ENCODE measurements around the gene SORT1. TPM values are rescaled to one million over a fixed set of nuclear protein-coding genes. Genes with fewer than 3 reads are reported as not detected.
"Not testable (repeated sequence)": the region's sequence is repeated elsewhere in the genome, so short reads cannot be mapped to it uniquely, and the experiment has no call there.

SORT1 gene
- total RNA-seq (10 to 100 TPM in 1 of 5 experiments, 1 to 10 TPM in 4; 1.0 to 25.6 (median 1.8) TPM), polyA plus RNA-seq (not detected), total RNA-seq (0.94 reads per million)

- H3K9me3 Mint-ChIP-seq, result peaks cover 0 to 3% (median 0%) of the 10 kb centered on the region in 11 donors
- Histone ChIP-seq H3K9me3 (ENCODE audit: control insufficient read depth in 2 of 3, low read length in 3 of 3) (no peaks in the 10 kb centered on the region), H3K27me3 (ENCODE audit: control insufficient read depth in 2 of 2, insufficient read depth in 2 of 2, low read length in 2 of 2) (peaks cover 0 to 18% of the 10 kb centered on the region in 2 donors), H3K4me1 (ENCODE audit: control insufficient read depth in 2 of 2, insufficient read depth in 2 of 2, low read length in 2 of 2) (peaks cover 0 to 6% of the 10 kb centered on the region in 2 donors), H3K36me3 (ENCODE audit: control insufficient read depth in 2 of 3, insufficient read depth in 3 of 3, low read length in 3 of 3) (peaks cover 0 to 18% (median 6%) of the 10 kb centered on the region in 3 experiments), H3K4me3 (ENCODE audit: low read length) (peak within 1 kb of the TSS; percentile 37), H3K27ac (ENCODE audit: low read depth, low read length) (no peak within 1 kb of the TSS)
- ATAC-seq (peak; percentile 94), DNase-seq (peak; percentile 29 to 67 (median 43))
- intact Hi-C loops (cut with micrococcal nuclease), result loop anchor here (5.0 kb wide), 3 partner anchors 135 to 285 kb away; partner anchors contain the start of genes ELAPOR1 (in 1 of the 2) and SARS1 (in 1 of the 2)
- H3K27ac Mint-ChIP-seq, result peak within 1 kb of the TSS in 2 of 9 donors; percentile 43 to 74
- POLR2A ChIA-PET, result interaction anchor here (0.9 to 1.2 kb wide), 3 partner anchors 121 to 144 kb away, joined by 3 to 5 read pairs (median 4); no protein-coding TSS in a partner anchor
- H3K4me1 Mint-ChIP-seq, result peaks cover 0 to 30% (median 16%) of the 10 kb centered on the region in 7 donors
- H3K36me3 Mint-ChIP-seq, result peaks cover 0 to 11% (median 0%) of the 10 kb centered on the region in 5 donors
- H3K4me3 Mint-ChIP-seq, result peak within 1 kb of the TSS; percentile 80 to 90 (median 86)
- CTCF ChIA-PET, result interaction anchor here (0.8 to 5.4 kb wide), 8 partner anchors 15 to 404 kb away, joined by 3 to 62 read pairs (median 4); no protein-coding TSS in a partner anchor
- H3K27me3 Mint-ChIP-seq, result peaks cover 36 to 50% (median 41%) of the 10 kb centered on the region in 5 donors
Measured at GRCh38 chr1:109397581-109398342, at the start of gene SORT1. Gene SORT1, minus strand, starts transcription at chr1:109397918. Its CDS starts 26 bp downstream, at chr1:109397892.

DNA sequence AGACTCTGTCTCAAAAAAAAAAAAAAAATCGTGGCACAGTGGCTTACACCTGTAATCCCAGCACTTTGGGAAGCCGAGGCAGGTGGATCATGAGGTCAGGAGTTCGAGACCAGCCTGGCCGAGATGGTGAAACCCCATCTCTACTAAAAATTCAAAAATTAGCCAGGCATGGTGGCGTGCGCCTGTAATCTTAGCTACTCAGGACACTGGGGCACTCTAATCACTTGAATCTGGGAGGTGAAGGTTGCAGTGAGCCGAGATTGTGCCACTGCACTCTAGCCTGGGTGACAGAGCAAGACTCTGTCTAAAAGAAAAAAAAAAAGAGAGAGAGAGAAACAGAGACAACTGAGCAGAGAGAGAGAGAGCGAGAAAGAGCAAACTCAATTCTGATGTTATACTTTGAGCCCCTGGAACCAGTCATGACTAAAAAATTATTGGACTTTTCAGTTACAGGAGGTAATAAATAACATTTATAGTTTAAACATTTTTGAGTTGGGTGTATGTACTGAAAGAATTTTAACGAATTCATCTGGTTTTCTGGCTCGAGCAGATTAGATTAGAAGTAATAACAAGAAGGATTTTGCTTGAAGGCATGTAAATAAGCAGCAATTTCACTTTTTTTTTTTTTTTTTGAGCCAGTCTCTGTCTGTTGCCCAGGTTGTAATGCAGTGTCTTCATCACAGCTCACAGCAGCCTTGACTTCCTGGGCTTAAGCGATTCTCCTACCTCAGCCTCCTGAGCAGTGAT lies 48.4 kb upstream of the SORT1 start:
- H3K9me3 Mint-ChIP-seq; DNase-seq; H3K36me3 Mint-ChIP-seq; H3K27ac ChIP-seq (ENCODE audit: low read depth, low read length); H3K27me3 ChIP-seq (ENCODE audit: control insufficient read depth in 2 of 2, insufficient read depth in 2 of 2, low read length in 2 of 2); H3K4me3 ChIP-seq (ENCODE audit: low read length); H3K9me3 ChIP-seq (ENCODE audit: control insufficient read depth in 2 of 3, low read length in 3 of 3); POLR2A ChIA-PET; H3K36me3 ChIP-seq (ENCODE audit: control insufficient read depth in 2 of 3, insufficient read depth in 3 of 3, low read length in 3 of 3); H3K4me1 ChIP-seq (ENCODE audit: control insufficient read depth in 2 of 2, insufficient read depth in 2 of 2, low read length in 2 of 2); CTCF ChIA-PET; H3K4me1 Mint-ChIP-seq; ATAC-seq; H3K27ac Mint-ChIP-seq; intact Hi-C loops (cut with micrococcal nuclease); H3K4me3 Mint-ChIP-seq: not testable (repeated sequence)
- H3K27me3 Mint-ChIP-seq, result peaks cover 20 to 49% (median 27%) of the 10 kb centered on the region in 5 donors

GRCh38 chr1:109444346-109444745 lies 46.6 kb upstream of the SORT1 start:
- Histone ChIP-seq H3K27me3 (ENCODE audit: control insufficient read depth in 2 of 2, insufficient read depth in 2 of 2, low read length in 2 of 2) (peaks cover 3 to 5% of the 10 kb centered on the region in 2 donors), H3K36me3 (ENCODE audit: control insufficient read depth in 2 of 3, insufficient read depth in 3 of 3, low read length in 3 of 3) (no peaks in the 10 kb centered on the region), H3K27ac (ENCODE audit: low read depth, low read length) (no peak overlapping the region), H3K4me3 (ENCODE audit: low read length) (no peak overlapping the region), H3K9me3 (ENCODE audit: control insufficient read depth in 2 of 3, low read length in 3 of 3) (no peaks in the 10 kb centered on the region), H3K4me1 (ENCODE audit: control insufficient read depth in 2 of 2, insufficient read depth in 2 of 2, low read length in 2 of 2) (no peaks in the 10 kb centered on the region)
- ChIA-PET CTCF (no interaction called here), POLR2A (interaction anchor here (0.6 kb wide), 1 partner anchor 924 kb away, joined by 4 read pairs; no protein-coding TSS in a partner anchor)
- no peak for DNase-seq
- H3K36me3 Mint-ChIP-seq, result peaks cover 0 to 3% (median 0%) of the 10 kb centered on the region in 5 donors
- peaks cover 10 to 33% (median 16%) of the 10 kb centered on the region in 5 donors for H3K27me3 Mint-ChIP-seq
- H3K9me3 Mint-ChIP-seq, result peaks cover 0 to 4% (median 0%) of the 10 kb centered on the region in 11 donors
- no peak for ATAC-seq
- no peak overlapping the region for H3K27ac Mint-ChIP-seq
- H3K4me3 Mint-ChIP-seq, result no peak overlapping the region
- intact Hi-C loops (cut with micrococcal nuclease), result no loop called here
- no peaks in the 10 kb centered on the region for H3K4me1 Mint-ChIP-seq

DNA sequence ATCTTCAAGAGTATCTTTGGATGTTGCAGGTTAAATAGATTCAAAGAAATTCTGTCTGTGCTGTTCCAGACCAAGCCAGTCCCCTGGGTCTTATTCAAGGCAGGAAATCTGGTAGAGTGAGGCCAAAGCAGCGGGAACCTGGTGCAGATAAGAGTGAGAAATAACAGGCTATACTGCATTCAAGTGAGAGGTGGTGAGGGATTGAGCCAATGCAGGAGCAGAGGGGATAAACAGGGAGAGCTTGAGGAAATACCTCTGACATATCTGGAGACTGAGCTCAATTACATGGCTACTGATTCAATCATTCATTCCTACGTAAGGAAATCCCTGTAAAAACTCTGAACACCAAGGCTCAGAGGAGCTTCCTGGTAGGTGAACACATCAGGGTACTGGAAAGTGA lies 45.8 kb upstream of the SORT1 start:
- ChIA-PET POLR2A (interaction anchor here (0.6 kb wide), 1 partner anchor 923 kb away, joined by 4 read pairs; no protein-coding TSS in a partner anchor), CTCF (interaction anchor here (0.6 kb wide), 1 partner anchor 90 kb away, joined by 4 read pairs; no protein-coding TSS in a partner anchor)
- Histone ChIP-seq H3K27ac (ENCODE audit: low read depth, low read length) (no peak overlapping the region), H3K4me1 (ENCODE audit: control insufficient read depth in 2 of 2, insufficient read depth in 2 of 2, low read length in 2 of 2) (no peaks in the 10 kb centered on the region), H3K36me3 (ENCODE audit: control insufficient read depth in 2 of 3, insufficient read depth in 3 of 3, low read length in 3 of 3) (no peaks in the 10 kb centered on the region), H3K4me3 (ENCODE audit: low read length) (no peak overlapping the region), H3K27me3 (ENCODE audit: control insufficient read depth in 2 of 2, insufficient read depth in 2 of 2, low read length in 2 of 2) (peaks cover 3 to 5% of the 10 kb centered on the region in 2 donors), H3K9me3 (ENCODE audit: control insufficient read depth in 2 of 3, low read length in 3 of 3) (no peaks in the 10 kb centered on the region)
- Mint-ChIP-seq H3K4me3 (no peak overlapping the region), H3K4me1 (no peaks in the 10 kb centered on the region), H3K27ac (no peak overlapping the region), H3K9me3 (no peaks in the 10 kb centered on the region), H3K36me3 (peaks cover 0 to 3% (median 0%) of the 10 kb centered on the region in 5 donors), H3K27me3 (peaks cover 4 to 27% (median 16%) of the 10 kb centered on the region in 5 donors)
- intact Hi-C loops (cut with micrococcal nuclease), result no loop called here
- DNase-seq (no peak), ATAC-seq (no peak)

DNA sequence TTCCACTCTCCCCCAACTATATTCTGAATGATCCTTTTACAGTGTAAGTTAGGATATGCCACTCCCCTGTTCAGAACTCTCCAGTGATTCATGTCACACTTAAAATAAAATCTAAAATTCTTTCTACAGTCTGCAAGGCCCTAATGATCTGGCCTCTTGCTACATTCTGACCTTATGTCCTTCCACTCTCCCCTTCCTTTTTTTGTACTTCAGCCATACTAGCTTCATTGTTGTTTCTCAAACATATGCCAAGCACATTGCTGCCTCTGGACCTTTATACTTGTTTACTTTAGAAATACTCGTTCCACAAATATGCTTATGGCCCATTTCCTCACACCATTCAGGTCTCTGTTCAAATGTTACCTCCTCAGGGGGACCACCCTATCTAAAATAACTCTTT lies 43.4 kb upstream of the SORT1 start:
- H3K36me3 Mint-ChIP-seq, result peaks cover 0 to 3% (median 0%) of the 10 kb centered on the region in 5 donors
- no peaks in the 10 kb centered on the region for H3K4me1 Mint-ChIP-seq

DNA sequence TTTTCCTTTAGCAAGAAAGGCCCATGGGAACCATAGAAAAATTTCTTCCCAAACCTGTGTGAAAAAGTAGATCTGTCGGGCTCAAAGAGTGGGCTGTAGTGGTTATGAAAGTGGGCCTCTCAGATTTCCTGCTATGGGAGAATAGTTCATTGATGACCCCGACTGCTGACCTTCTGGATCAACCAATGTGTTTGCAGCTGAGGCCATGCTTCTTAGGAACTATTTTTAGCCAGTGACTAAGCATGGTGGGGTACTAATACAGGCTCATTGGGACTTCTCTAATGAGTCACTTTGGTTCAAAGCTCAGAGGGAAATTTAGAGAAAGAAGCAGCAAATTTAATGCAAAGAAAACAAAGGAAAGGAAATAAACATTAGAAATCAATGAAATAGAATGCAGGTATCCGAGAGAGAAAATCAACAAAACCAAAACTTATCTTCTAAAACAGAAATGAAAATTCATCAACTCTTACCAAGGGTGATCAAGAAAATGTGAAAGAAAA lies 41.1 kb upstream of the SORT1 start:
- H3K4me3 Mint-ChIP-seq, result no peak overlapping the region
- ChIA-PET CTCF (no interaction called here), POLR2A (no interaction called here)
- no peak overlapping the region for H3K27ac Mint-ChIP-seq
- H3K27me3 Mint-ChIP-seq, result peaks cover 6 to 13% (median 6%) of the 10 kb centered on the region in 5 donors
- ATAC-seq (no peak), DNase-seq (no peak)
- intact Hi-C loops (cut with micrococcal nuclease), result no loop called here
- peaks cover 0 to 5% (median 0%) of the 10 kb centered on the region in 5 donors for H3K36me3 Mint-ChIP-seq
- no peak overlapping the region for H3K4me3 ChIP-seq (ENCODE audit: low read length)
- no peak overlapping the region for H3K27ac ChIP-seq (ENCODE audit: low read depth, low read length)
- H3K4me1 ChIP-seq (ENCODE audit: control insufficient read depth in 2 of 2, insufficient read depth in 2 of 2, low read length in 2 of 2), result no peaks in the 10 kb centered on the region
- H3K36me3 ChIP-seq (ENCODE audit: control insufficient read depth in 2 of 3, insufficient read depth in 3 of 3, low read length in 3 of 3), result no peaks in the 10 kb centered on the region
- H3K27me3 ChIP-seq (ENCODE audit: control insufficient read depth in 2 of 2, insufficient read depth in 2 of 2, low read length in 2 of 2), result peaks cover 0 to 5% of the 10 kb centered on the region in 2 donors
- H3K9me3 ChIP-seq (ENCODE audit: control insufficient read depth in 2 of 3, low read length in 3 of 3), result no peaks in the 10 kb centered on the region
- H3K4me1 Mint-ChIP-seq, result no peaks in the 10 kb centered on the region
- H3K9me3 Mint-ChIP-seq, result peaks cover 0 to 6% (median 0%) of the 10 kb centered on the region in 11 donors

More for the DNA sequence above, 43.4 kb upstream of the SORT1 start:
- Histone ChIP-seq H3K27ac (ENCODE audit: low read depth, low read length) (no peak overlapping the region), H3K36me3 (ENCODE audit: control insufficient read depth in 2 of 3, insufficient read depth in 3 of 3, low read length in 3 of 3) (no peaks in the 10 kb centered on the region), H3K9me3 (ENCODE audit: control insufficient read depth in 2 of 3, low read length in 3 of 3) (no peaks in the 10 kb centered on the region), H3K4me1 (ENCODE audit: control insufficient read depth in 2 of 2, insufficient read depth in 2 of 2, low read length in 2 of 2) (no peaks in the 10 kb centered on the region), H3K27me3 (ENCODE audit: control insufficient read depth in 2 of 2, insufficient read depth in 2 of 2, low read length in 2 of 2) (peaks cover 3 to 5% of the 10 kb centered on the region in 2 donors), H3K4me3 (ENCODE audit: low read length) (no peak overlapping the region)
- no peak for DNase-seq
- no peak for ATAC-seq
- H3K27me3 Mint-ChIP-seq, result peaks cover 4 to 12% (median 8%) of the 10 kb centered on the region in 5 donors
- no peak overlapping the region for H3K4me3 Mint-ChIP-seq
- POLR2A ChIA-PET, result no interaction called here
- H3K27ac Mint-ChIP-seq, result no peak overlapping the region
- no peaks in the 10 kb centered on the region for H3K9me3 Mint-ChIP-seq
- intact Hi-C loops (cut with micrococcal nuclease), result no loop called here
- CTCF ChIA-PET, result no interaction called here
